HG03354 (cell line): ENCODE data around the gene CDC42SE2.
A peak's percentile ranks its signal among the peaks of the same experiment; 100 is the strongest.
"Not testable (repeated sequence)": the region's sequence is repeated elsewhere in the genome, so short reads cannot be mapped to it uniquely, and the experiment has no call there.

ENCODE experiments used
- ATAC-seq: cut with Tn5 transposase; IDR thresholded peaks from one replicate; pipeline ENCODE4 v1.9.1; 2021; ENCODE audit warnings: mild to moderate bottlenecking; ENCODE audit not compliant: unreplicated experiment, poor library complexity, severe bottlenecking

The CDC42SE2 gene

DNA sequence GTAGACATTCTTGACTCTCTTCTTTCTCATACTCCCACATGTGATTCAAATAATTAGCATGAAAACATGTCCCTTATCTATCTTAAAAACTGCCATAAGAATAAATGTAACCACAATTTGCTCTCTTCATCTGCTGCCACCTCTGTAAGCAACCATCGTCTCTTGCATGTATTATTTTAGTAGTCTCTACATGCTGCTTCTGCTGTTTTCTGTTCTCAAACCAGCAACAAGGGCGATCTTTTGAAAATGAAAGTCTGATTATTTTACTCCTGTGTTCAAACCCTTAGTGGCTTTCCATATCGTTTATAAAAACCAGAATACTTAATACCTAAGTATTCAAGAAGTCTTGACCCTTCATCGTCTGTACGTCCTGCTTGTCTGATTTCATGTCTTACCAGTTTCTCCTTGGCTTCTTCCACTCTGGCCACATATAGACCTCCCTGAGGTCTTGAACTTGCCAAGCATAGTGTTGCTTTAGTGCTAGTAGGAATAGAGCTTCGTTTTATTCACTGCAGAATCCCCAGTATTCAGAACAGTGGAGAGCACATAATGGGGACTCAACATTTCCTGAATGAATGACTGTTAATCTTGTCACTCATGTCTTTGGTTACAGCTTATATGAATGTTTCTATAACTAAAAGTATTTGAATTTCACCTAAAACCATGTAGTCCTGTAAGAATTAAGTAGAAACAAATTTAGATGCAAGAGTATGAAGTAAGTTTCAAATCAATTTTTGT, 10.6 kb downstream of the CDC42SE2 start:
- ATAC-seq = no peak

GRCh38 chr5:131276072-131276471, 12.2 kb downstream of the CDC42SE2 start:
- ATAC-seq = no peak

GRCh38 chr5:131277447-131277846, 13.6 kb downstream of the CDC42SE2 start:
- no peak for ATAC-seq

- no peak for ATAC-seq
These were observed 14.3 kb downstream of the CDC42SE2 start for GRCh38 chr5:131277875-131278740.

DNA sequence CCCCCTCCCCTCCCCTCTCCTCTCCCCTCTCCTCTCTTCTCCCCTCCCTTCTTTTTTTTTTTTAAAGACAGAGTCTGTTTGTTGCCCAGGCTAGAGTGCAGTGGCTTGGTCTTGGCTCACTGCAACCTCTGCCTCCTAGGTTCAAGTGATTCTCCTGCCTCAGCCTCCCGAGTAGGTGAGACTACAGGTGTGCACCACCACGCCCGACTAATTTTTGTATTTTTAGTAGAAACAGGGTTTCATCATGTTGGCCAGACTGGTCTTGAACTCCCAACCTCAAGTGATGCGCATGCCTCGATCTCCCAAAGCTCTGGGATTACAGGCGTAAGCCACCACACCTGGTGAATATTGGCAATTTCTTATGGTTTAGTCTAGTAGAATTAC, 14.9 kb downstream of the CDC42SE2 start:
- ATAC-seq = not testable (repeated sequence)

DNA sequence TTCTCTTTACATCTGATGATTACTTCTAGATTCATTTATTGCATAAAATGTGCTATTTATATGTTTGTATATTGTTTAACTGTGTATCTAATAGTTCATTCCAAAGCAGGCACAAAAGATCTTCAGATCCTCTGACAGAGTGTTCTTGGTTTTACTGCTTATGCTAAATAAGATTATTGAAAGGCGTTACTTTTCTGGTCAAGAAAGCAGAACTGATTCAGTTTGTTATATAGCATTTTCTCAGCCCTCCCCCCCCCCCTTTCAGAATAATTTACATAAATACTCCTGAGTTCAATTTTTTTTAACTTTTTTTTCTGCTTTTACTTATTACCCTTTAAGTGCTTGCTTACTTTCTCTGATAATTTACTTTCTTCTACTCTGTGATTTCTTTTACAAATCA, 15.4 kb downstream of the CDC42SE2 start:
- ATAC-seq = peak; percentile 43

DNA sequence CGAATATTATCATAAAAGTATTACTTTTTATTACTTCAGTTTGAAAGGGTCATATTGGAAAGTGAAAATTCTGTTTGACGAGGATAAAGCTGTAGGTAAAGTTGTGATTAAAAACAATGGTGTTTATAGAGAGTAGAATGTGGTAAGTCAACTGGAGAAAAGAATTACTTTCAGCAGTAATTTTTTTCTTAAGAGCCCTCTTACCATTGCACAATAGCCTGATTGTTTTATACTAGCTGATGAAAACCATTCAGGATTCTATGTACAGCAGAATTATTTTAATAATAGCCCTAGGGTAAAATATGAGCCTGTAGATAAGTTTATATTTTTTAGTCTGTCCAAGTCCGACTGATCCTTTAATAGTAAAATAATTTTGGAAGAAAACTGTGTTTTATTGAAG, 16.6 kb downstream of the CDC42SE2 start:
- ATAC-seq = no peak

DNA sequence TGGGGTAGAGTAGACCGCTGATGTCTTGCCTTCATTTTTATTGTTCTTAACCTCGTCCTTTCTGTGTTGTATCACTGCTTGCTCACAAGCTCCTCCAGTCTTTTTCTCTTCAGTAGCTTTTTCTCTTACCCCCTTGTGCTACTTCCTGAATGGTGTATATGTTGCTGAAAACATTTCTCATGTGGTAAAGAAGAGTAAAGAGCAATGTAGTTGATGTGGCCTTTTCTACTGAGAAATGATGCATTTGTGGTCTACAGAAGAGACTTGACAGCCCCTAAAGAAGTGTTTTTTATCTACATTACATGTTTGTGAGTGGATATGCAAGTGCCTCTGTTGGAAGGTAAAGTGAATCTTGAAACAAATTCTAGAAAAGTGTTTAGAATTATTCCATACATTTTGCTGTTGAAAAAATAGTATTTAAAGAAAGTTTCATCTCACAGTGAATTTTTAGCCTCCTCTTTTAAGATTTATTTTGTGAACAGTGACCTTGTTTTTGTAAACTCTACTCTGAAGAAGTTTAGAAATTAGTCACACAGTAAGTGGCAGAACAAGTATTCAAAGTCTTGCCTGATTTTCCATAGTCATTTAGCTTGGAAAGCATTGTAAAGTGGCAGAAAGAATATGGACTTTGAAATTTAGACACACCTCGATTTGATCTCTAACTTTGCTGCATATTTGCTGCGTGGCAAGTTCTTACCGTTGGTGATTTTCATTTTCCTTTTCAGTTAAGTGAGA, 17.4 kb downstream of the CDC42SE2 start:
- ATAC-seq = peak; percentile 47

DNA sequence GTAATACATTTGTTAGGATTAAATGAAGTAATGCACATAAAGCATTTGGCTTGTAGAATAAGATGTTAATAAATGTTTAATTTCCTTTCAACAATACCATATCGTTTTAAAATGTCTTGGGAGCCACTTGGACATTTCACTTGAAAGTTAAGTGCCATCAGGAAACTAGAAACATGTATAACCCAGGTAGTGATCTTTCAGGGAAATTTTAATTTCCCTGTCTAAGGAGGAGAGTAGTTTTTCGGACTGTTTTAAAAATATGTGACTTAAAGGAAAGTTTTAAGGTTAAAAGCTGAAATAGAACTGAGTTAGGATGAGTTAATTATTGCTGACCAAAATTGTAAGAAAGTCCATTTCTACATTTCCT, 18.0 kb downstream of the CDC42SE2 start:
- no peak for ATAC-seq

DNA sequence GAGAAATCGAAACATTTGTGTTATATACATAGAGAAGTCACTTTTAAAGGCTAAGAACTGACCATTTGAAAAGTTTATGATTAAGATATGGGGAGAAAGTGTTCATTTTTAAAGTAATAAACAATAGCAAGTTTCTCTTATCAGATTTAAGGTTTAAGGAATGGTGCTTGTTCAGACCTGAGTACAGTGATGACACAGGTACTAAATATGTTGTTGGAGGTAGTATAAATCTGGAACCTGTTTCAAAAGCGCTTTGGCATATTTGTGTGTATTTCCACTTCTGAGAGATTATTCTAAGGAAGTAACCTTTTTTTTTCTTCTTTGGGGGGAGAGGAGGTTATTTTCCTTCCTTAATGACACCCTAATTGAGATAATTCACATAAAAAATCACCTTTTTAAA, 18.4 kb downstream of the CDC42SE2 start:
- no peak for ATAC-seq

DNA sequence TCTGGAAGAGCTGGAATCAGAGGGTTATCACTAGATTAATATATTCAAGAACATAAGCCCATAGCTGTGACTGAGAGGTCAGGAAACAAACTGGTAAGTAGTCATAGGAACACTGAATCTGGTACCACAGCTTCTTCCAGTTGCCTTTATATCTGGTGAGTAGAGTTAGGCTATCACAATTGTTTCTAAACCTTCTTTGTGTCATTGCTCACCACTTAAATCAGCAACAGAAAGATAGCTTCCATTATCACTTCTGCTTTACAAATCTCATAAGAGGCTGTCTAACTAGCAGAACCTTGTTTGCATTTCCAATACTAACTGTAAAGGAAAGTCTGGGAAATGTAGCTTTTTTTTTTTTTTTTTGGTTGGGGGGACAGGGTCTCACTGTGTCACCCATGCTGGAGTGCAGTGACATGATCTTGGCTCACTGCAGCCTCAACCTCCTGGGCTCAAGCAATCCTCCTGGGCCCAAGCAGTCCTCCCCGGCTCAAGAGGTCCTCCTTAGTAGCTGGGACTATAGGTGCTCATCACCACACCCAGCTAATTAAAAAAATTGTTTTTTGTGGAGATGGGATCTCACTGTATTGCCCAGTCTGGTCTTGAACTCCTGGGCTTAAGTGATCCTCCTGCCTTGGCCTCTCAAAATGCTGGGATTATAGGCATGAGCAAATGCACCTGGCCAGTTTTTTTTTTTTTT, 22.0 kb downstream of the CDC42SE2 start:
- peak; percentile 28 for ATAC-seq

DNA sequence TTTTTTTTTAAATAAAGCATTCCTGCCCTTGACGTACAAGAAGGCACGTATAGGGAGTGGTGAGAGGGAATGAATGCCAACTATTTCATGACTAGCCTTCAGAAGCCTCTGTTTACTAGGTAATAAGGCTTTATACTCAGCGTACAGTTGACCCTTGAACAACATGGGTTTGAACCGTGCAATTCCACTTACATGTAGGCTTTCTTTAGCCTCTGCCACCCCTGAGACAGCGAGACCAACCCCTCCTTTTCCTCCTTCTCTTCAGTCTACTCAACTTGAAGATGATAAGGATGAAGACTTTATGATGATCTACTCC, 22.5 kb downstream of the CDC42SE2 start:
- no peak for ATAC-seq

DNA sequence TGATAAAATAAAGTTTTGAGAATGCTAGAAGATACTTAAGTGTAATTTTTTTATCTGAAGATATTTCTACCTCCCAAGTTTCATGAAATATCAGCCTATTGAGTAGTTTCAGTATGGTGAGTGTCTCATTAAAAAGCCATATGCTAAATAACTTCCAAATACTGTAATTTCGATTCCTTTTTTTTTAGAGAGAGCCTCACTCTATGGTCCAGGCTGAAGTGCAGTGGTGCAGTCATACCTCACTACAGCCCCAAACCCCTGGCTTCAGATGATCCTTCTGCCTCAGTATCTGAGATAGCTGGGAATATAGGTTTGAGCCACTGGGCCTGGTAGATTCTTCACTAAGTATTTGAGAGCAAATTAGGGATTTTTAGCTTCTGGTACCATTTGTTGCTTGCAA, 24.5 kb downstream of the CDC42SE2 start:
- no peak for ATAC-seq

GRCh38 chr5:131289738-131290137, 25.9 kb downstream of the CDC42SE2 start:
- ATAC-seq = no peak

DNA sequence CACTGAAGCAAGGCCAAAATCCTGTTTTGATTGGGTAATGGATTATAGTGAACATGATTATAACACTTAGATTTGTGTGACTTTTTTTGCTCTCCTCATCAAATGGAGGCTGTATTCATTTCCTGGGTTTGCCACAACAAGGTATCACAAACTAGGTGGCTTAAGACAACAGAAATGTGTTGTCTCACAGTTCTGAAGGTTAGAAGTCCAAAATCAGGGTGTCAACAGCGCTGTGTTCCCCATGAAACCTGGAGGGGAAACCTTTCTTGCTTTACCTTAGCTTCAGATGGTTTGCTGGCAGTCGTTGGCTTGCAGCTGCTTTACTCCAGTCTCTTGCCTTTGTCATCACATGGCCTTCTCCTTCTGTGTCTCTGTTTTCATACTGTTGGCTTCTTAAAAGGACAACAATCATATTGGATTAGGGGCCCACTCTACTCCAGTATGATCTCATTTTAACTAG, 32.4 kb downstream of the CDC42SE2 start:
- ATAC-seq = no peak

DNA sequence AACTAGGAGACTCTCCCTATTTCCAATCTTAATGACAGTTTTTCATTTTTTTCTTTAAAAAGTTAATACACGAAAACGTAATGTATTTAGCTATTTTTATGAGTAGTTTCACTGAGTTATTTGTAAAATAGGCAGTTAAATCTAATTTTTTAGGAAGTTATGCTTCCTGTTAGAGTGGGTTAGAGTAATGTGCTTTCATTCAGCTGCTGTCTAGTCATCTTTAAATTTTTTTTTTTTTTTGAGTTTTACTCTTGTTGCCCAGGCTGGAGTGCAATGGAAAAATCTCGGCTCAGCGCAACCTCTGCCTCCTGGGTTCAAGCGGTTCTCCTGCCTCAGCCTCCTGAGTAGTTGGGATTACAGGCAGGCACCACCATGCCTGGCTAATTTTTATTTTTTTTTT, 34.0 kb downstream of the CDC42SE2 start:
- no peak for ATAC-seq

GRCh38 chr5:131299465-131299864, 35.6 kb downstream of the CDC42SE2 start:
- ATAC-seq = no peak

DNA sequence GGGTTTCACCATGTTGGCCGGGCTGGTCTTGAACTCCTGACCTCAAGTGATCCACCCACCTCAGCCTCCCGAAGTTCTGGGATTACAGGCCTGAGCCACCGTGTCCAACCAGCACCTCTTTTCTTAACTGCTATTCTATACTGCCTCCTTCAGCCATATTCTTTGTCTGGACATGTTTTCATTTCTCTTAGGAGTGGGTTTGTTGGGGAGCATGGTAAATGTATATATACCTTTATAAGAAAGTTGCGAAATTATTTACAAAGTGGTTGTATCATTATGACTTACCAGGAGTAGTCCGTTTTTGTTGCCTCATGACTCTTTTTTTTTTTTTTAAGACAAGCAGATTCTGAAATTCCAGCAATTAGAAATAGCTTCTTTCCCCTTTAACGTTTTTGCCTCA, 38.7 kb downstream of the CDC42SE2 start:
- ATAC-seq = no peak

DNA sequence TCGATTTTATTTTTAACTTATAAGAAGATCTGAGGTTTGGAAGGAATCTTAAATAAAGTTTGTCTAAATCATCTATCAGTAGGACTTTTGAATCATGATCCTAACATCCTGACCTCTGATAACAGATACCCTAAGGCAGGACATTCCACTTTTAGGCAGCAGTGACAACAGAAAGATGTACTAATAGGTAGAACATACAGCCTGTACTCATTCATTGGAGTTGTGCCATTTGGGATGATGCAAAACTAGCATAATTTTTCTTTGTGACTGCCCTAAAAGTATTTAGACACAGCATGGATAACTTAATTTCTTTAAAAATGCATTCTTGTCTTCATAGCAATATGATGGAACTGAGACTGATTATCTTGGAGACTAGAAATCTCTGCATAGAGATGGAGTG, 39.7 kb downstream of the CDC42SE2 start:
- ATAC-seq = no peak

DNA sequence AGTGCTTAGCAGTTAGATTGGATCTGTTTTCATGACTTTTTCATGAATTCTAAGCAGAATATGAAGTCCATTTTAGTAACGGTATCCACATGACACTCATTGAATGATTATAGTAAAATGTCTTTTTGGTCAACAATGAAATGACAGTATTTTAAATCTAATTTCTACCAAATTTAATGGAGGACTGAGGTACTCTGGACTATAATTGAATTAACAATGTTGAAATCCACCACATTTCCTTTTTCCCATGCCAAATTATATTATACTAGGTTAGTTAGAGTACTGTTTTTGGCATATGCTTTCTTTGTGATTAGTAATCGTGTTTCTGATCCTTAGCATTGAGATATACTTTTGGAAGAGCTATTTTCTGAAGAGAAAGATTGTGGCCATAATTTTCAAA, 40.6 kb downstream of the CDC42SE2 start:
- no peak for ATAC-seq
